Skin epidermis (tissue), 12 donors: ENCODE measurements around the gene DUSP2.

Experiments
- H3K27ac ChIP-seq, 21 experiments: fragments of 200-600 bp; sonication (generic) in 11 of 21; one replicate each; pipeline ENCODE4 v1.5.0; 2020; ENCODE audit warnings: mild to moderate bottlenecking in 3 of 21, inconsistent platforms in 2 of 21, moderate library complexity in 2 of 21
- H3K4me3 ChIP-seq, 7 experiments: fragments of 200-600 bp; sonication (generic) in 2 of 7; one replicate each; pipeline ENCODE4 v1.5.0; 2020; ENCODE audit warnings: inconsistent platforms in 2 of 7, mild to moderate bottlenecking in 2 of 7, moderate library complexity in 1 of 7

Gene DUSP2

DNA sequence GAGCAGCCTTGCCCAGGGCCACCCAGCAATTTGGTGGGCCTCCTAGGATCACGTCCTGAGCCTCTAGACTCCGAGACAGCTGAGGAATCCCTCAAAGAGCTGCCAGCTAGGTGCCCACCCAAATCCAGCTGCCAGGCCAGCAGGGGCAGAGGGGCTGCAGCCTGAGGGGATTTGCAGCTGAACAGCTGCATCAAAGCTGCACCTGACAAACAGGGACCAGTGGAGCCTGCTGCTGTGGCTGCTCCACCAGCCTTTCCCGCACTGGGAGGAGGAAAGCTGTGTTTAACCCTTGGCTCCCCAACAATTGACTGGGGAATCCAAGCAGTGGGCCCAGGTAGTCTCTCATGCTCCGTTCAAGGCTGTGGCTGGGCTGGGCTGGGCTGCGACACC, 37.1 kb downstream of the DUSP2 start:
- no peak overlapping the region for H3K4me3 ChIP-seq
- H3K27ac ChIP-seq: no peak overlapping the region

DNA sequence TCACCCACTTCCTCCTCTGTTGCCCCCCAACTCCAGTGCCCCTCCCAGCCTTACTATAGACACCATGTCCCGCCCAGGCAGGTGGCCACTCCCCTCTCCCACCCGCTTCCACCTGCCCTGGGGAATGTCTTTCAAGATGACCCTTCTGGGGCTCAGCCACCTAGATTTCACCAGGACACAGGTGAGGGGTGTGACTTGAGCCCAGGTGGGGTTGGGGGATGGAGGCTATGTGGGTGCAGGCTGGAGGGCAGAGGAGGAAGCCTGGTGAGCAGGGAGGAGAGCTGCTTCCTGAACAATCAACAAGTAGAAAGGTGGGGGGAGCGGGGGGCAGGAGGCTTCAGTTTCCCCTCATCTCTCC, 37.6 kb downstream of the DUSP2 start:
- Histone ChIP-seq H3K27ac (no peak overlapping the region), H3K4me3 (no peak overlapping the region)

- no peak overlapping the region for H3K27ac ChIP-seq
- H3K4me3 ChIP-seq: no peak overlapping the region
Measured at GRCh38 chr2:96106991-96107707, 38.1 kb downstream of the DUSP2 start.

- H3K4me3 ChIP-seq: no peak overlapping the region
- H3K27ac ChIP-seq: no peak overlapping the region
Measured at GRCh38 chr2:96105994-96106715, 39.1 kb downstream of the DUSP2 start.

- H3K27ac ChIP-seq: no peak overlapping the region
Measured at GRCh38 chr2:96105152-96105915, 39.9 kb downstream of the DUSP2 start.

GRCh38 chr2:96104487-96104861, 40.8 kb downstream of the DUSP2 start:
- no peak overlapping the region for H3K27ac ChIP-seq

More at GRCh38 chr2:96105152-96105915, 39.9 kb downstream of the DUSP2 start:
- H3K4me3 ChIP-seq: no peak overlapping the region

DNA sequence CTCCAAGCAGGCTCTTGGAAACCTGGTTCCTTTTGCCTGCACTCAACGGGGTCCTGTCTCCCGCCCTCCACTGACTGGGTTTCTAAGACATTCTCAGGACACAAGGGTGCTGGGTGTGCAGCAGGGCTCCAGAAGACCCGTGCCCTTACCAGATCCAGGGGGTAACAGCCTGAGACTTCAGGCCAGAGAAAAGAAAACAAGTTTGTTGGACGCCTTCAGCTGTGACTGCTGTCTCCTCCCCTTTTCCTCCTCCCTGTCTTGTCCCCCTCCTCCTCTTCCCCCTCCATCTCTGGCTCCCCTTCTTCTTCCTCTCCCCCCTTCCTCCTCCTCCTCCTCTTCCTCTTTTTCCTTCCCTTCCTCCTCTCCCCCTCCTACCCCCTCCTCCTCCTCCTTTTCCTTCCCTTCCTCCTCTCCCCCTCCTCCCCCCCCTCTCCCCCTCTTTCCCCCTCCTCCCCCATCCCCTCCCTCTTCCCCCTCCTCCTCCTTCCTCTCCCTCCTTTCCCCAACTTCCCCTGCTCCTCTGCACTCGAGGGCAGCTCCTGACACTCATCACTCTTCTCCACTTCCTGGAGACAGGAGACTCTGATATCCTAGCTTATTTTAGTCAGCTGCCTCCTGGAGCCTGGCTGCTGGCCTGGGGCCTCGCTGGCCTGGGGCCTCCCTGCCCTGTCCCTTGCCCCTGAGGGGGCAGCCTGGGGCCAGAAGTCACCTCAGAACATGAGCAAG, 41.3 kb downstream of the DUSP2 start:
- Histone ChIP-seq H3K27ac (no peak overlapping the region), H3K4me3 (no peak overlapping the region)

More at GRCh38 chr2:96104487-96104861, 40.8 kb downstream of the DUSP2 start:
- no peak overlapping the region for H3K4me3 ChIP-seq

GRCh38 chr2:96103187-96103601, 42.0 kb downstream of the DUSP2 start:
- H3K4me3 ChIP-seq: no peak overlapping the region
- no peak overlapping the region for H3K27ac ChIP-seq

DNA sequence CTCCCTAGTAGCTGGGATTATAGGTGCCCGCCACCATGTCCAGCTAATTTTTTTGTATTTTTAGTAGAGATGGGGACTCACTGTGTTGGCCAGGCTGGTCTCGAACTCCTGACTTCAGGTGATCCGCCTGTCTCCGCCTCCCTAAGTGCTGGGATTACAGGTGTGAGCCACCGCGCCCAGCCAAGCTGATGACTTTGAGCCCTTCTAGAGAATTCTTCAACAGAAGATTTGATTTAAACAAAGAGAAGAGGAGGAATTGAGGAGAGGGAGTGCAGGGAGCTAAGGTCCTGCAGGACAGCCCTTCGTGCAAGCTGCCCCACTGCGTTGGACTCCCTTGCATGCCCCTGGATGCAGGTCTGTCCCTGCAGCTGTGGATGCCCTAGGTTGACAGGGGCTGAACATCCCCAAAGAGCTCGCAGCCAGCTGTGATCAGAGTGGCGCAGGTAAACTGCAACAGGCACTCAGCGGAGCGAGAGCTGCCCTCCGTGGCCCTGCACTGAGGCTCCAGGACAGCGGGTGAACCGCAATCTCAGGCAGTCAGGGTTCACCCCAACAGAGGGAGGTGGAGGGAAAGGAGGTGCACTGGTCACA, 42.5 kb downstream of the DUSP2 start:
- Histone ChIP-seq H3K27ac (no peak overlapping the region), H3K4me3 (no peak overlapping the region)

GRCh38 chr2:96100893-96101304, 44.3 kb downstream of the DUSP2 start:
- H3K27ac ChIP-seq: no peak overlapping the region
- H3K4me3 ChIP-seq: no peak overlapping the region

DNA sequence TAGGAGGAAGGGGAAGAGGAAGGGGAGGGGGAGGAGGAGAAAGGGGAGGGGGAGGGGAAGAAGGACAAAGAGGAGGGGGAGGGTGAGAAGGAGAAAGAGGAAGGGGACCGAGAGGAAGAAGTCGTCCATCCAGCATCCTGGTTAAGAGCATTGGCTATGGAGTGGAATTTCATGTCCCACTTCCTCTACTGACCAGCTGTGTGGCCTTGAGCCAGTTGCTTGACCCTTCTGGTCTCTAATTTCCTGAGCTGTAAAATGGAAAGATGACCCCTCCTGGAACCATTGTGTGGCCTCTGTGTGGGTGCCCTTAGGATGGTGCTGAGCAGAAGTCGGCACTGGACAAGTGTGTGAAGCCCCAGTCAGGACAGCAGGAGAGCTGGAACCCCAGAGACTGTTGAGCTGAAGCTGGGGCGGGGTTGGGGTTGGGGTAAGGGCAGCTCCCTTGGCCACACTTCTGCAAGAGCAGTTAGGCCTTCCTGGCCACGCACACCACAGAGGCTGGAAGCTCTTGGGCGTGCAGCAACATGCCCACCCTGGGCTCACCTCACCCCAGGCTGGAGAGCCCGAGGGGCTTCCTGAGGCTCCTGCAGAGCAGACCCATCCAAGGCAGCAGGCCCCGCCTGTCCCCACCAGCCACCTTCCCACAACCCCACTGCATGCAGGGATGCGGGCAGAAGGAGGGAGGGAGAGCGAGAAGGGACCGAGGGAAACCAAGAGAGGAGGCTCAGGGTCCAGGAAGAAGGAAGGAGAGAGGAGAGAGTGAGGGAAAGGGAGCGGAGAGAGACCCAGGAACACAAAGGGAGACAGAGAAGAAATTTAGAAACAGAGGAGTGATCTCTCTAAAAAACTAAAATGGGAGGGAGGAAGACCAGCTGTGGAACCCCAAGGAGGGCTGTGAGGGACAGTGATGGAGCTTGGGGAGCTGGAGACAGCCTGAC, 45.1 kb downstream of the DUSP2 start:
- H3K27ac ChIP-seq: no peak overlapping the region
- no peak overlapping the region for H3K4me3 ChIP-seq

DNA sequence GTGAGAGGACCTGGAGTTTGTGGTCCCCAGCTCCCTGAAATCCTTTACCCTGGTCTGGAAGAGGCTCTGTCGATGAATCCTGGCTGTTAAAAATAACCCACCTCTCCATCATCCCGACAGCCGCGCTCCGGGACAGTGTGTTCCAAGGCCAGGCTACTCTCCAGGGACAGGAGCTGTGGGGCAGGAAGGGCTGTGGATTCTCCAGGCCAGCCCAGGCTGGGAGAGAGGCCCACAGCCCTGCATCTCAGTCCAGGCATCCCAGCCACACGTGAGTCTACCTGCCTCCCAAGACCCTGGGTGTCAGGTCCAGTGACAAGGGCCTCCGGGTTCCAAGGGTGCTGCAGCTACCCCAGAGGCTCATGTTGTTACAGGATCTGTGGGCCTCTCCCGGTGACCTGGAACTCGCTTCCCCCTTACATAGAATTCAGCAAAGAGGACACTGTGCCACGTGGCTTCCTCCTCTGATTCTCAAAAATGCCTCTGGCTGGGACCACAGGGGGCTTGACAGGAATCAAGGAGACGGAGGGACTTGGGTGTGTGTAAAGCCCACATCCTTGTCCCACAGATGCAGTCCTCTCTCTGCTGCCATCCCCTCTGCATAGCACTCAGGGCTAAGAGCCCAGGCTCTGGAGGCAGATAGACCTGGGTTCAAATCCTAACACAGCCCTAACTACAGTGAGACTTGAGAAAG, 46.2 kb downstream of the DUSP2 start:
- H3K27ac ChIP-seq: no peak overlapping the region
- no peak overlapping the region for H3K4me3 ChIP-seq

DNA sequence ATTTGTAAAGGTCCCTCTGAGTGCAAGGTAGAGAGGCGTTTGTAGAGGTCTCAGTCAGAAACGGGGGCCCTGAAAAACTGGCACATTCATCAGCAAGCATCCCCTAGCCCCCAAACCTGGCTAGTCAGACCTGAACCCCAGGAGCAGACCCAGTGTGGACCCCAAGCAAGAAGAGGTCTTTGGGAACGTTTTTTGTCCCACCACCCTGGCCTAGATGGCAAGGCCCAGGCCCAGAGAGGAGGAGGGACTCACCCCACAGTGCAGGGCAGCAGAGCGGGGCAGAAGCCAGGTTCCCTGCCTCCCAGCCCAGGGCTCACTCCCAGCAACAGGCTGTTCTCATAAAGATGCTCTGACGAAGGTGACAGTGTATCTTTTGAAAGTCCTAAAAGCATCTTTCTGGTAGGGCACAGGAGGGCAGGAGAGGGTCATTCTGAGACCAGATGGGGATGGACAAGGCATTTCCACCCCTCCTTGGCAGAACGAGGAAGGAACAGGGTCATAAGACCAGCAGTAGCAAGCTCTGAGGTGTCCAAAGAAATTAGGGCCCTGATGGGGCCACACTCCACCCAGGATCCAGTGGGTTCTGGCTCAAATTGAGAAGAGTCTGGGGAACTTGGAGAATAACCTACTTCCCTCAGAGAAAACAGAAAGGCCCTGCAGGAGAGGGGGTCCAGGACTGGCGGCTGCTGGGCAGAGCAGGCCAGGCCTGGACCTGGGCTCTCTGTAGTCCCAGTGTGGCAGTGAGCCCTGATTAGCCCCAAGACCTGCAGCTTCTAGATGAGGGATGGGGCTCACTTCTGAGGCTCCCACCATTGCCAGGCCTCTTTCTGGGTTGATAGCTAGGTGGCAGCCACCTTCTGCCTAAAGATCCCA, 47.1 kb downstream of the DUSP2 start:
- Histone ChIP-seq H3K27ac (no peak overlapping the region), H3K4me3 (no peak overlapping the region)

DNA sequence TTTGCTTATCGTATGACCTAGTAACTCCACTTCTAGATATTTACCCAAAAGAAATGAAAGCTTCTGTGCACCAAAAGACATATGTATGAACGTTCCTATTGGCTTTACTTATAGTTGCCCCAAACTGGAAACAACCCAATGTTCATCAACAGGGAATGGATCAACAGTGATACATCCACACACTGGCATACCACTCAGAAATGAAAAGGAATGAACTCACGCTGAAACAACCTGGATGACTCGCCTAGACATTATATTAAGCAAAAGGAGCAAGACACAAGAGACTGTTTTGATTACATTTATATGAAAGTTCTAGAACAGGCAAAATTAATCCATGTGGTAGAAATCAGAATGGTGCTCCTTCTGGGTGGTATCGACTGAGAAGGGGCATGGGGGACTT, 47.8 kb downstream of the DUSP2 start:
- Histone ChIP-seq H3K4me3 (no peak overlapping the region), H3K27ac (no peak overlapping the region)

GRCh38 chr2:96095116-96095636, 50.1 kb downstream of the DUSP2 start:
- H3K4me3 ChIP-seq: no peak overlapping the region
- no peak overlapping the region for H3K27ac ChIP-seq

GRCh38 chr2:96093528-96093927, 51.7 kb downstream of the DUSP2 start:
- Histone ChIP-seq H3K27ac (peak overlapping the region in 1 of 21 experiments; percentile 22), H3K4me3 (no peak overlapping the region)
